Endothelial cell of umbilical vein (primary cell): ENCODE measurements around the gene NUDT21. TPM values are rescaled to one million over a fixed set of nuclear protein-coding genes. Genes with fewer than 3 reads are reported as not detected.

Source experiments
- BruUV-seq: library from RNA; stranded (reverse); fragments of 400-500 nt; replicated peaks from 2 replicates; lab custom pipeline; 2021; lab: Mats Ljungman, UMichigan
- CTCF ChIA-PET: fragments of 300-600, 350-600 bp; sonication (Branson Sonifier 250); formaldehyde crosslinking; loops from one replicate; lab custom pipeline; 2021; ENCODE audit warnings: antibody characterized with exemption, inconsistent platforms; lab: Charles Lee
- POLR2A ChIA-PET: fragments of 300-600, 350-600 bp; sonication (Branson Sonifier 250); formaldehyde crosslinking; loops from one replicate; lab custom pipeline; 2021; ENCODE audit warnings: antibody characterized with exemption, inconsistent platforms; lab: Charles Lee
- DNase-seq: peaks from one replicate; pipeline ENCODE4 v3.0.0-alpha.2; 2011; ENCODE audit warnings: low read depth, low spot score
- FAIRE-seq: peaks from 2 replicates; lab custom pipeline; 2011; peaks lifted over from hg19 to GRCh38; lab: Jason Lieb, UNC
- H2AFZ ChIP-seq: 2 replicates; pipeline ENCODE4 v1.6.0; 2012; ENCODE audit warnings: low read depth, low read length, control low read depth, inconsistent platforms
- H3K27ac ChIP-seq: 2 replicates; pipeline ENCODE4 v1.5.1; 2011; ENCODE audit warnings: low read depth, mild to moderate bottlenecking, control low read depth, low read length, moderate library complexity; ENCODE audit not compliant: insufficient read depth
- H3K27me3 ChIP-seq, 2 experiments: 2 replicates each; pipeline versions ENCODE4 v1.6.0 to v1.6.1; 2011; ENCODE audit warnings: low read length in 2 of 2, mixed read lengths in 1 of 2; ENCODE audit not compliant: control insufficient read depth in 2 of 2, insufficient read depth in 2 of 2
- H3K36me3 ChIP-seq, 2 experiments: 2 replicates in 1 of 2; 3 replicates in 1 of 2; pipeline ENCODE4 v1.5.1; 2011; ENCODE audit warnings: low read length in 2 of 2, mild to moderate bottlenecking in 1 of 2, moderate library complexity in 1 of 2; ENCODE audit not compliant: control insufficient read depth in 2 of 2, insufficient read depth in 2 of 2; ENCODE audit errors: extremely low read depth in 1 of 2
- H3K4me1 ChIP-seq: 3 replicates; pipeline ENCODE4 v1.5.1; 2011; ENCODE audit warnings: mild to moderate bottlenecking, low read length; ENCODE audit not compliant: control insufficient read depth, insufficient read depth; ENCODE audit errors: extremely low read depth
- H3K4me2 ChIP-seq: 2 replicates; pipeline ENCODE4 v1.6.1; 2011; ENCODE audit warnings: low read length, control low read depth, mixed read lengths; ENCODE audit not compliant: insufficient read depth
- H3K4me3 ChIP-seq, 3 experiments: fragments of 200-600 bp in 1 of 3; sonication (generic), shearing (Covaris generic) in 1 of 3; replicated peaks in 1 of 3; 2 replicates each; pipeline ENCODE4 v1.5.1; 2011 to 2016; ENCODE audit warnings: control low read depth in 3 of 3, low read length in 3 of 3, mild to moderate bottlenecking in 2 of 3, inconsistent platforms in 1 of 3, low read depth in 1 of 3, moderate library complexity in 1 of 3; ENCODE audit not compliant: insufficient read depth in 1 of 3
- H3K79me2 ChIP-seq: 2 replicates; pipeline ENCODE4 v1.6.0; 2012; ENCODE audit warnings: low read length, inconsistent platforms; ENCODE audit not compliant: control insufficient read depth, insufficient read depth
- H3K9ac ChIP-seq: replicated peaks from 2 replicates; pipeline ENCODE3; 2011; ENCODE audit warnings: low read length, control low read depth; ENCODE audit not compliant: insufficient read depth; ENCODE audit errors: extremely low read depth
- H3K9me1 ChIP-seq: replicated peaks from 3 replicates; pipeline ENCODE4 v1.6.0; 2011; ENCODE audit warnings: mild to moderate bottlenecking, low read length; ENCODE audit not compliant: control insufficient read depth, insufficient read depth; ENCODE audit errors: extremely low read depth
- H3K9me3 ChIP-seq: replicated peaks from 2 replicates; pipeline ENCODE4 v1.5.1; 2012; ENCODE audit warnings: low read length, inconsistent platforms; ENCODE audit not compliant: control insufficient read depth, insufficient read depth
- H4K20me1 ChIP-seq: replicated peaks from 2 replicates; pipeline ENCODE3; 2011; ENCODE audit warnings: mild to moderate bottlenecking, low read length; ENCODE audit not compliant: control insufficient read depth, insufficient read depth; ENCODE audit errors: extremely low read depth
- EZH2 ChIP-seq: IDR thresholded peaks from 2 replicates; pipeline ENCODE4 v1.6.1; 2012; ENCODE audit warnings: borderline replicate concordance, low read depth, mild to moderate bottlenecking, moderate library complexity, low read length, inconsistent platforms; ENCODE audit not compliant: severe bottlenecking
- FOS ChIP-seq: IDR thresholded peaks from 2 replicates; pipeline ENCODE4 v1.6.1; 2011; ENCODE audit warnings: mild to moderate bottlenecking, low read length, moderate library complexity, borderline replicate concordance; ENCODE audit not compliant: insufficient read depth
- GATA2 ChIP-seq: IDR thresholded peaks from 2 replicates; pipeline ENCODE4 v1.7.0; 2011; ENCODE audit warnings: low read depth, mild to moderate bottlenecking, moderate library complexity, mixed read lengths, low read length; ENCODE audit not compliant: insufficient read length, insufficient read depth
- JUN ChIP-seq: IDR thresholded peaks from 2 replicates; pipeline ENCODE4 v1.6.1; 2011; ENCODE audit warnings: borderline replicate concordance, low read depth; ENCODE audit not compliant: insufficient read length, insufficient read depth
- MYC ChIP-seq: IDR thresholded peaks from one replicate; pipeline ENCODE4 v1.6.1; 2011; ENCODE audit warnings: mild to moderate bottlenecking, low read depth, low read length
- POLR2A ChIP-seq: IDR thresholded peaks from 2 replicates; pipeline ENCODE4 v1.6.1; 2012; ENCODE audit warnings: low read depth, mild to moderate bottlenecking, control low read depth, low read length
- POLR2AphosphoS5 ChIP-seq: IDR thresholded peaks from 2 replicates; pipeline ENCODE4 v1.6.1; 2012; ENCODE audit warnings: low read depth, mild to moderate bottlenecking, control low read depth, low read length, moderate library complexity; ENCODE audit not compliant: insufficient read depth
- dilution Hi-C: fragments of 300-500 bp; cut with MboI; formaldehyde crosslinking; loops from one replicate; pipeline ENCODE4 v1.15.0; 2019; ENCODE audit warnings: low sequenced_read_pairs; ENCODE audit not compliant: extremely low pct_ligation_motif_present
- intact Hi-C: fragments of 100-400 bp; cut with micrococcal nuclease; formaldehyde crosslinking; loops from one replicate; pipeline ENCODE4 v1.10.0; 2022
- polyA plus RNA-seq, 4 experiments: library from polyadenylated mRNA; depleted of rRNA in 3 of 4; stranded (reverse) in 3 of 4; unstranded in 1 of 4; fragments of >200 nt; gene quantifications; 2 replicates each; pipeline versions ENCODE4 v1.2.1 to v1.2.3, GENCODE V29; 2011 to 2012; ENCODE audit warnings: missing spikeins in 1 of 4
- total RNA-seq: library from RNA; stranded (reverse); gene quantifications from 2 replicates; pipeline ENCODE4 v1.2.3, GENCODE V29; 2021
- TF ChIP-seq, protein P1 (sequence below): IDR thresholded peaks from 2 replicates; pipeline ENCODE4 v1.6.1; 2011; ENCODE audit not compliant: insufficient read depth, insufficient read length
- TF ChIP-seq, protein P2 (sequence below), 2 donors: IDR thresholded peaks; 1 replicate in 1 of 2; 2 replicates in 1 of 2; pipeline ENCODE4 v1.5.1; 2011; ENCODE audit warnings: low read length in 2 of 2, mild to moderate bottlenecking in 2 of 2, moderate library complexity in 2 of 2, control low read depth in 1 of 2, inconsistent platforms in 1 of 2, low read depth in 1 of 2; ENCODE audit not compliant: insufficient read depth in 1 of 2; ENCODE audit errors: extremely low read depth in 1 of 2

Gene NUDT21
- total and polyA plus RNA-seq, 2 donors (not counting 3 experiments of a cell fraction or from before 2014, with no cell fraction given), result 56.4 to 158 TPM

DNA sequence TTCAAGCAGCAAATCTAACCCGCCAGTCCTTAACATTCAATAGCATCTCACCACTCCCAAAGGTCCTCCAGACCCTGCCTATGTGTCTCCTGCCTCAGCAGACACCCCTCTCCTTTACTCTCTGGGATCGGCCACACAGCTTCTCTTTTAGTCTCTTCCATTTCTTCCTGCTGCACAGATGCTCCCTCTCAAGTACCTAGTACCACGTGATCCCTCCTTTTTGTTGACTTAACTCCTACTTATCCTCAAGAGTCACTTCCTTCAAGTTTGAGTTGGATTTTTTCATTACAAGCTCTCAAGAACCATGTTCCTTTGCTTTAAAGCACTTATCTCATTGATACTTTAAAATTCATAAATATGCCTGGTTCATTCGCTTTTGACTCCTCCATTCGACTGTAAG lies 50.7 kb downstream of the NUDT21 start:
- dilution Hi-C loops, result no loop called here
- no peak overlapping the region for H3K4me2 ChIP-seq
- H3K9ac ChIP-seq, result no peak overlapping the region
- DNase-seq (no peak), FAIRE-seq (no peak)
- H3K79me2 ChIP-seq, result no peaks in the 10 kb centered on the region
- intact Hi-C loops, result no loop called here
- POLR2A ChIA-PET, result interaction anchor here (0.7 kb wide), 1 partner anchor 18 kb away, joined by 4 read pairs; no protein-coding TSS in a partner anchor
- H4K20me1 ChIP-seq, result no peaks in the 10 kb centered on the region
- H2AFZ ChIP-seq, result no peak overlapping the region
- no peaks in the 10 kb centered on the region for H3K27me3 ChIP-seq
- no peaks in the 10 kb centered on the region for H3K4me1 ChIP-seq
- TF ChIP-seq POLR2AphosphoS5, result no peak
- TF ChIP-seq POLR2A, result no peak
- no peak for TF ChIP-seq JUN
- TF ChIP-seq, protein P1, sequence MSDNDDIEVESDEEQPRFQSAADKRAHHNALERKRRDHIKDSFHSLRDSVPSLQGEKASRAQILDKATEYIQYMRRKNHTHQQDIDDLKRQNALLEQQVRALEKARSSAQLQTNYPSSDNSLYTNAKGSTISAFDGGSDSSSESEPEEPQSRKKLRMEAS, result no peak
- no peak for TF ChIP-seq EZH2
- no peak for TF ChIP-seq MYC
- TF ChIP-seq GATA2, result no peak
- TF ChIP-seq FOS, result no peak
- TF ChIP-seq, protein P2, sequence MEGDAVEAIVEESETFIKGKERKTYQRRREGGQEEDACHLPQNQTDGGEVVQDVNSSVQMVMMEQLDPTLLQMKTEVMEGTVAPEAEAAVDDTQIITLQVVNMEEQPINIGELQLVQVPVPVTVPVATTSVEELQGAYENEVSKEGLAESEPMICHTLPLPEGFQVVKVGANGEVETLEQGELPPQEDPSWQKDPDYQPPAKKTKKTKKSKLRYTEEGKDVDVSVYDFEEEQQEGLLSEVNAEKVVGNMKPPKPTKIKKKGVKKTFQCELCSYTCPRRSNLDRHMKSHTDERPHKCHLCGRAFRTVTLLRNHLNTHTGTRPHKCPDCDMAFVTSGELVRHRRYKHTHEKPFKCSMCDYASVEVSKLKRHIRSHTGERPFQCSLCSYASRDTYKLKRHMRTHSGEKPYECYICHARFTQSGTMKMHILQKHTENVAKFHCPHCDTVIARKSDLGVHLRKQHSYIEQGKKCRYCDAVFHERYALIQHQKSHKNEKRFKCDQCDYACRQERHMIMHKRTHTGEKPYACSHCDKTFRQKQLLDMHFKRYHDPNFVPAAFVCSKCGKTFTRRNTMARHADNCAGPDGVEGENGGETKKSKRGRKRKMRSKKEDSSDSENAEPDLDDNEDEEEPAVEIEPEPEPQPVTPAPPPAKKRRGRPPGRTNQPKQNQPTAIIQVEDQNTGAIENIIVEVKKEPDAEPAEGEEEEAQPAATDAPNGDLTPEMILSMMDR (IDR thresholded peaks at IDR 0.05; ENCODE audit: extremely low read depth in 1 of 2, insufficient read depth in 1 of 2, low read depth in 1 of 2, low read length in 2 of 2), result no peak
- no TSS peak for BruUV-seq
- H3K36me3 ChIP-seq, result peaks cover 13% of the 10 kb centered on the region in 2 experiments
- H3K9me1 ChIP-seq, result no peaks in the 10 kb centered on the region
- H3K27ac ChIP-seq, result no peak overlapping the region
- CTCF ChIA-PET, result interaction anchor here (1.2 to 1.6 kb wide), 2 partner anchors 9 to 200 kb away, joined by 3 to 5 read pairs; no protein-coding TSS in a partner anchor
- no peaks in the 10 kb centered on the region for H3K9me3 ChIP-seq
- H3K4me3 ChIP-seq, result no peak overlapping the region
